ENCODE measurements around the gene BAZ2B. TPM values are rescaled to one million over a fixed set of nuclear protein-coding genes. Genes with fewer than 3 reads are reported as not detected.
A peak's percentile ranks its signal among the peaks of the same experiment; 100 is the strongest.

Gene BAZ2B
- total RNA-seq, 1 experiment from 2014 or later = 54.9 TPM

- Histone ChIP-seq H3K9ac (ENCODE audit: extremely low read depth, insufficient read length, low read length) (no peak overlapping the region), H3K79me1 (ENCODE audit: insufficient read depth, low read depth, low read length, poor library complexity, severe bottlenecking) (no peaks in the 10 kb centered on the region), H3K23me2 (ENCODE audit: insufficient read length, low read depth, low read length, poor library complexity, severe bottlenecking) (no peaks in the 10 kb centered on the region), H4K91ac (ENCODE audit: insufficient read length, low read depth, low read length) (no peak overlapping the region), H2BK120ac (ENCODE audit: low read depth, low read length, poor library complexity, severe bottlenecking) (no peak overlapping the region), H3K18ac (ENCODE audit: insufficient read length, low read depth, low read length) (no peak overlapping the region), H3K4me2 (ENCODE audit: insufficient read depth, insufficient read length, low read length) (no peak overlapping the region), H4K20me1 (ENCODE audit: control insufficient read depth, insufficient read depth, insufficient read length) (no peaks in the 10 kb centered on the region), H3K27ac (ENCODE audit: insufficient read length, low read depth, low read length) (no peak overlapping the region), H3K4ac (ENCODE audit: low read depth, low read length) (no peak overlapping the region), H3K56ac (ENCODE audit: insufficient read length, low read depth, low read length) (no peak overlapping the region), H2BK5ac (ENCODE audit: insufficient read length, low read length) (no peak overlapping the region), H4K5ac (ENCODE audit: insufficient read length, low read depth, low read length) (no peak overlapping the region), H3K79me2 (ENCODE audit: insufficient read depth, low read length) (no peaks in the 10 kb centered on the region), H2AK5ac (ENCODE audit: insufficient read length, low read length) (no peak overlapping the region), H3K23ac (ENCODE audit: insufficient read length, low read depth, low read length) (no peak overlapping the region), H3K14ac (ENCODE audit: insufficient read depth, low read length) (no peak overlapping the region), H2BK15ac (ENCODE audit: low read depth, low read length) (no peak overlapping the region), H2AFZ (ENCODE audit: low read length) (no peak overlapping the region), H2BK12ac (ENCODE audit: insufficient read length, low read depth, low read length) (no peak overlapping the region), H3T11ph (ENCODE audit: low read length) (no peak overlapping the region), H4K8ac (replicated peaks; ENCODE audit: insufficient read length, low read depth, low read length) (no peak overlapping the region), H3K27me3 (ENCODE audit: insufficient read depth, low read length) (no peaks in the 10 kb centered on the region), H3K9me3 (ENCODE audit: control insufficient read depth, low read depth, low read length) (no peaks in the 10 kb centered on the region), H2BK20ac (ENCODE audit: low read depth, low read length, poor library complexity, severe bottlenecking) (no peak overlapping the region), H3K4me1 (ENCODE audit: insufficient read depth, low read length) (no peaks in the 10 kb centered on the region)
- TF ChIP-seq, protein P1, sequence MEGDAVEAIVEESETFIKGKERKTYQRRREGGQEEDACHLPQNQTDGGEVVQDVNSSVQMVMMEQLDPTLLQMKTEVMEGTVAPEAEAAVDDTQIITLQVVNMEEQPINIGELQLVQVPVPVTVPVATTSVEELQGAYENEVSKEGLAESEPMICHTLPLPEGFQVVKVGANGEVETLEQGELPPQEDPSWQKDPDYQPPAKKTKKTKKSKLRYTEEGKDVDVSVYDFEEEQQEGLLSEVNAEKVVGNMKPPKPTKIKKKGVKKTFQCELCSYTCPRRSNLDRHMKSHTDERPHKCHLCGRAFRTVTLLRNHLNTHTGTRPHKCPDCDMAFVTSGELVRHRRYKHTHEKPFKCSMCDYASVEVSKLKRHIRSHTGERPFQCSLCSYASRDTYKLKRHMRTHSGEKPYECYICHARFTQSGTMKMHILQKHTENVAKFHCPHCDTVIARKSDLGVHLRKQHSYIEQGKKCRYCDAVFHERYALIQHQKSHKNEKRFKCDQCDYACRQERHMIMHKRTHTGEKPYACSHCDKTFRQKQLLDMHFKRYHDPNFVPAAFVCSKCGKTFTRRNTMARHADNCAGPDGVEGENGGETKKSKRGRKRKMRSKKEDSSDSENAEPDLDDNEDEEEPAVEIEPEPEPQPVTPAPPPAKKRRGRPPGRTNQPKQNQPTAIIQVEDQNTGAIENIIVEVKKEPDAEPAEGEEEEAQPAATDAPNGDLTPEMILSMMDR (conservative IDR thresholded peaks at IDR 0.05) = no peak
- Mint-ChIP-seq H3K27me3 (ENCODE audit: low read depth) (no peaks in the 10 kb centered on the region), H3K36me3 (ENCODE audit: insufficient read depth in 1 of 3, low read depth in 3 of 3) (peaks cover 3 to 4% (median 4%) of the 10 kb centered on the region in 3 experiments; a peak in 4 of 7 replicates), H3K9me3 (no peaks in the 10 kb centered on the region), H3K4me3 (no peak overlapping the region), H3K4me1 (peaks cover 5% of the 10 kb centered on the region in 2 experiments; a peak in 3 of 4 replicates), H3K27ac (peak overlapping the region in 2 of 3 experiments; percentile 4 to 62; a peak in 3 of 7 replicates)
- no CpG with 5 or more reads among the region's 5 CpGs for WGBS (ENCODE audit: extremely low coverage, insufficient read length, low lambda C conversion rate)
- DNase-seq = no peak
These were observed 344.2 kb downstream of the BAZ2B start for GRCh38 chr2:159272156-159272555.

All from H9 (cell line).